HUES48 (cell line): ENCODE results near the gene SSBP4.

Experiments used
- H3K27ac ChIP-seq: one replicate; pipeline ENCODE4 v1.7.0; 2013; ENCODE audit warnings: low read depth, low read length, inconsistent platforms
- H3K27me3 ChIP-seq: 2 replicates; pipeline ENCODE4 v1.6.1; 2013; ENCODE audit warnings: mild to moderate bottlenecking, low read length; ENCODE audit not compliant: control insufficient read depth, insufficient read depth
- H3K36me3 ChIP-seq: 2 replicates; pipeline ENCODE4 v1.6.1; 2013; ENCODE audit warnings: low read length; ENCODE audit not compliant: control insufficient read depth, insufficient read depth
- H3K4me1 ChIP-seq: 2 replicates; pipeline ENCODE4 v1.6.1; 2013; ENCODE audit warnings: mild to moderate bottlenecking, low read length; ENCODE audit not compliant: control insufficient read depth, insufficient read depth
- H3K4me3 ChIP-seq: 2 replicates; pipeline ENCODE4 v1.5.1; 2013; ENCODE audit warnings: mild to moderate bottlenecking, low read depth, low read length
- H3K9ac ChIP-seq: 2 replicates; pipeline ENCODE4 v1.6.1; 2013; ENCODE audit warnings: mild to moderate bottlenecking, low read depth, low read length, moderate library complexity
- H3K9me3 ChIP-seq: 2 replicates; pipeline ENCODE4 v1.6.1; 2013; ENCODE audit warnings: low read length; ENCODE audit not compliant: control insufficient read depth, insufficient read depth

The SSBP4 gene

GRCh38 chr19:18465214-18465963, 46.2 kb downstream of the SSBP4 start:
- Histone ChIP-seq H3K9ac (no peak overlapping the region), H3K27me3 (no peaks in the 10 kb centered on the region), H3K4me3 (no peak overlapping the region), H3K27ac (no peak overlapping the region), H3K4me1 (peaks cover under 1% of the 10 kb centered on the region; the same call in 1 of the 2 replicates), H3K36me3 (peaks cover 24% of the 10 kb centered on the region), H3K9me3 (no peaks in the 10 kb centered on the region)

GRCh38 chr19:18465964-18466339, 46.8 kb downstream of the SSBP4 start:
- H3K4me1 ChIP-seq: peaks cover 3% of the 10 kb centered on the region; the same call in 1 of the 2 replicates
- no peak overlapping the region for H3K27ac ChIP-seq

DNA sequence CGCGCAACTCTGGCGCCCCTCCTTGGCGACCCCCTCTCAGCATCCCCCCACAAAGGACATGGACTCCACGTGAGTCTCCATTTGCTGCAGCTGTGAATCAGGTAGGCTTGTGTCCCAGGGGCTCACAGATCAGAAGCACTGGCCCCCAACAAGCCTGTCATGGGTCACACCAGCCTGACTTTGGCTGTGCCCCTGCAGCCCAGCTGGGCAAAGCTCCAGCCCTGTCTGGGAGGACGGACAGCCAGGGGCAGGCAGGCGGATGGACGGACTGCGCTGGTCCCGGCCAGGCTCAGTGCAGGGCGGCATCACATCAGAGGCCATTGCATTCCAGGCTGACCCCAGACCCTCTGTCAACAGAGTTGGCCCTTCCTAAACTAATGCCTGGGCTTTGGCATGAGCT, 47.2 kb downstream of the SSBP4 start:
- H3K36me3 ChIP-seq: peaks cover 14% of the 10 kb centered on the region
- H3K9ac ChIP-seq: no peak overlapping the region
- H3K27ac ChIP-seq: no peak overlapping the region
- H3K4me3 ChIP-seq: no peak overlapping the region
- H3K27me3 ChIP-seq: no peaks in the 10 kb centered on the region
- H3K4me1 ChIP-seq: peaks cover 3% of the 10 kb centered on the region; the same call in 1 of the 2 replicates
- no peaks in the 10 kb centered on the region for H3K9me3 ChIP-seq

More at GRCh38 chr19:18465964-18466339, 46.8 kb downstream of the SSBP4 start:
- Histone ChIP-seq H3K9ac (no peak overlapping the region), H3K27me3 (no peaks in the 10 kb centered on the region), H3K36me3 (peaks cover 18% of the 10 kb centered on the region), H3K4me3 (no peak overlapping the region), H3K9me3 (no peaks in the 10 kb centered on the region)

- Histone ChIP-seq H3K36me3 (peaks cover 11% of the 10 kb centered on the region; the same call in 1 of the 2 replicates), H3K4me3 (no peak overlapping the region), H3K27ac (no peak overlapping the region), H3K4me1 (peaks cover 3% of the 10 kb centered on the region; the same call in 1 of the 2 replicates), H3K9me3 (no peaks in the 10 kb centered on the region), H3K27me3 (no peaks in the 10 kb centered on the region), H3K9ac (no peak overlapping the region)
Measured at GRCh38 chr19:18467978-18468377, 48.8 kb downstream of the SSBP4 start.

GRCh38 chr19:18468517-18468916, 49.3 kb downstream of the SSBP4 start:
- H3K4me1 ChIP-seq: peaks cover 3% of the 10 kb centered on the region; the same call in 1 of the 2 replicates
- peaks cover 11% of the 10 kb centered on the region; the same call in 1 of the 2 replicates for H3K36me3 ChIP-seq
- no peak overlapping the region for H3K27ac ChIP-seq

DNA sequence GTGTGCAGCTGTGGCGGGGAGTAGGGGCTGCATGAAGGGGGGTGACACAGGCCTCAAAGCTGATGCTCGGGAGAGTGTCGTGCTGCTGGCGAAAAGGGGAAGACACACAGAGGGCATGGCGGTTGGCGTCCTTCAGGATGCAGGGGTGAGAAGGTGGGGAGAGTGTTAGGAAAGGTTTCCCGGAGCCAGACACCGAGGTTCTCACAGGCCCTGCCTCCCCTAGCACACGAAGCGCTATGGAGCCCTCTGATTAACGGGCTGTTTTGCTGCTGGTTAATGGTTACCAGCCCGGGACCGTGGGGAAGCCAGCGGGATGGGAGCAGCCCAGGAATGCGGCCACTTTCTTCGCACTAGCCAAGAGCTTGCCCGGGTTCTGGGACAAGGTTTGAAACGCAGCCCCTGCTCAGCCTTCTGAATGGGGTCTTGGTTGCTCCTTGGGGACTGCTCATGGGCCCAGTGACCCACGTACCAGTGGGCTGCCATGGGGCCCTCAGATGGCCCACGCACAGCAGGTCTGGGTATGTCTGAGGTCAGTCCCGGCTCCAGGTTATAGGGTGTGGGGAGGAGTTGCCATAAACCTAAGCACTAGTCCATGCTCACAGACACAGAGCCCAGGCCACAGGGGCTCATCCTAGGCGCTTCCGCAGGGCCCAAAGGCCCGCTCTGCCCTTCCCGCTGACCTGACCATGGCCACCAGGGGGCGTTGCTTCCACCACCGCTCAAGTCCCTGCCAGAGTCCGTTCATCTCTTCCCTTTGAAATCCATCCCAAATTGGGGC, 50.1 kb downstream of the SSBP4 start:
- Histone ChIP-seq H3K4me1 (peaks cover 3% of the 10 kb centered on the region; the same call in 1 of the 2 replicates), H3K9ac (no peak overlapping the region), H3K4me3 (no peak overlapping the region)

More at GRCh38 chr19:18468517-18468916, 49.3 kb downstream of the SSBP4 start:
- no peak overlapping the region for H3K9ac ChIP-seq
- no peaks in the 10 kb centered on the region for H3K27me3 ChIP-seq
- H3K9me3 ChIP-seq: no peaks in the 10 kb centered on the region
- no peak overlapping the region for H3K4me3 ChIP-seq

DNA sequence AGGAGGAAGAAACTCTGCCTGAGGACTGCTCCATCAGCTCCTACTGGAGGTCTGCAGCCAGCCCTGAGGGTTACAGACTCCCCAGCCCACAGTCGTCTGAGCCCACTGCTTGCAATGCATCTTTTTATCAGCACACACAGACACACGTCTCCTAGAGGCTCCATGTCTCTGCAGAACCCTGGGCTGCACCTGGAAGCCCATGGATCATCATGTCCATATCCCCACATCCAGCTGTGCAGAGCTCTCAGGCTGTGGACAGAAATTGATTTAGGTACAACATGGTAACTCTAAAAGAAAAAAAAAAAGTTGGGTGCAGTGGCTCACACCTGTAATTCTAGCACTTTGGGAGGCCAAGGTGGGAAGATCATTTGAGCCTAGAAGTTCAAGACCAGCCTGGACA, 51.6 kb downstream of the SSBP4 start:
- Histone ChIP-seq H3K9ac (no peak overlapping the region), H3K9me3 (no peaks in the 10 kb centered on the region), H3K27ac (no peak overlapping the region), H3K36me3 (no peaks in the 10 kb centered on the region), H3K4me3 (no peak overlapping the region), H3K4me1 (peaks cover 3% of the 10 kb centered on the region; the same call in 1 of the 2 replicates), H3K27me3 (no peaks in the 10 kb centered on the region)

More for the DNA sequence above, 50.1 kb downstream of the SSBP4 start:
- peaks cover 11% of the 10 kb centered on the region; the same call in 1 of the 2 replicates for H3K36me3 ChIP-seq
- no peaks in the 10 kb centered on the region for H3K9me3 ChIP-seq
- no peak overlapping the region for H3K27ac ChIP-seq
- H3K27me3 ChIP-seq: no peaks in the 10 kb centered on the region

- H3K27ac ChIP-seq: no peak overlapping the region
- no peaks in the 10 kb centered on the region for H3K36me3 ChIP-seq
- peaks cover 3% of the 10 kb centered on the region; the same call in 1 of the 2 replicates for H3K4me1 ChIP-seq
- no peak overlapping the region for H3K4me3 ChIP-seq
- no peaks in the 10 kb centered on the region for H3K27me3 ChIP-seq
- no peaks in the 10 kb centered on the region for H3K9me3 ChIP-seq
- no peak overlapping the region for H3K9ac ChIP-seq
Measured at GRCh38 chr19:18473003-18473705, 54.0 kb downstream of the SSBP4 start.

- Histone ChIP-seq H3K4me3 (no peak overlapping the region), H3K9me3 (no peaks in the 10 kb centered on the region), H3K27ac (no peak overlapping the region), H3K36me3 (no peaks in the 10 kb centered on the region), H3K9ac (no peak overlapping the region), H3K4me1 (peaks cover 3% of the 10 kb centered on the region; the same call in 1 of the 2 replicates), H3K27me3 (no peaks in the 10 kb centered on the region)
Measured at GRCh38 chr19:18473706-18474087, 54.5 kb downstream of the SSBP4 start.

- Histone ChIP-seq H3K27ac (no peak overlapping the region), H3K36me3 (no peaks in the 10 kb centered on the region), H3K9ac (no peak overlapping the region), H3K4me1 (peaks cover 3% of the 10 kb centered on the region; the same call in 1 of the 2 replicates), H3K4me3 (no peak overlapping the region), H3K9me3 (no peaks in the 10 kb centered on the region), H3K27me3 (no peaks in the 10 kb centered on the region)
Measured at GRCh38 chr19:18474366-18474887, 55.2 kb downstream of the SSBP4 start.
